HEK293 (cell line): ENCODE results near the gene HEPHL1.

ENCODE experiments used
- CTCF ChIA-PET: fragments of 350-600 bp; formaldehyde crosslinking; extraction: SDS; loops from one replicate; lab custom pipeline; 2021; ENCODE audit warnings: antibody characterized with exemption; lab: Yijun Ruan, JAX
- POLR2A ChIA-PET: fragments of 300-600 bp; formaldehyde crosslinking; extraction: SDS; loops from one replicate; lab custom pipeline; 2020; ENCODE audit warnings: antibody characterized with exemption, inconsistent platforms; lab: Yijun Ruan, JAX
- H3K27ac ChIP-seq: fragments of 200-500 bp; sonication (Bioruptor generic); 2 replicates; pipeline ENCODE4 v1.5.1; 2014; ENCODE audit warnings: low read depth, low read length, control low read depth, inconsistent platforms; ENCODE audit errors: extremely low read depth
- H3K36me3 ChIP-seq, 2 experiments: fragments of 200-500 bp in 1 of 2; sonication (Bioruptor generic) in 1 of 2; 1 replicate in 1 of 2; 2 replicates in 1 of 2; pipeline ENCODE4 v1.5.1; 2014 to 2017; ENCODE audit warnings: inconsistent platforms in 2 of 2, low read length in 2 of 2; ENCODE audit not compliant: control insufficient read depth in 2 of 2, insufficient read depth in 1 of 2
- H3K4me1 ChIP-seq: fragments of 200-500 bp; sonication (Bioruptor generic); 2 replicates; pipeline ENCODE4 v1.5.1; 2014; ENCODE audit warnings: mild to moderate bottlenecking, low read length, inconsistent platforms; ENCODE audit not compliant: control insufficient read depth, insufficient read depth
- H3K4me3 ChIP-seq: 2 replicates; pipeline ENCODE4 v1.5.1; 2011; ENCODE audit warnings: low read depth, mild to moderate bottlenecking, control low read depth, low read length, moderate library complexity
- H3K9me3 ChIP-seq: fragments of 200-500 bp; sonication (Bioruptor generic); 2 replicates; pipeline ENCODE4 v1.5.1; 2014; ENCODE audit warnings: low read depth, low read length, inconsistent platforms; ENCODE audit not compliant: control insufficient read depth, insufficient read depth
- BCL11A ChIP-seq: fragments of 450-650 bp; formaldehyde crosslinking; IDR thresholded peaks from 2 replicates; pipeline ENCODE4 v1.5.1; 2016; ENCODE audit warnings: low read depth, missing biosample characterization, missing genetic modification characterization
- PRDM4 ChIP-seq: fragments of 450-650 bp; formaldehyde crosslinking; IDR thresholded peaks from 2 replicates; pipeline ENCODE4 v1.5.1; 2017; ENCODE audit warnings: missing biosample characterization, missing genetic modification characterization
- ZBTB7A ChIP-seq: fragments of 450-650 bp; formaldehyde crosslinking; IDR thresholded peaks from 2 replicates; pipeline ENCODE4 v1.5.1; 2016; ENCODE audit warnings: low read depth, missing biosample characterization, missing genetic modification characterization
- ZFP37 ChIP-seq: fragments of 450-650 bp; formaldehyde crosslinking; IDR thresholded peaks from 2 replicates; pipeline ENCODE4 v1.5.1; 2016; ENCODE audit warnings: missing biosample characterization, missing genetic modification characterization
- ZIC2 ChIP-seq: fragments of 450-650 bp; formaldehyde crosslinking; IDR thresholded peaks from 2 replicates; pipeline ENCODE4 v1.5.1; 2016; ENCODE audit warnings: missing biosample characterization, missing genetic modification characterization
- ZNF138 ChIP-seq: fragments of 450-650 bp; formaldehyde crosslinking; IDR thresholded peaks from 2 replicates; pipeline ENCODE4 v1.5.1; 2016; ENCODE audit warnings: missing biosample characterization, missing genetic modification characterization, borderline replicate concordance
- ZNF184 ChIP-seq: fragments of 450-650 bp; IDR thresholded peaks from 2 replicates; pipeline ENCODE4 v1.5.1; 2018; ENCODE audit warnings: missing biosample characterization, mild to moderate bottlenecking, missing genetic modification characterization
- ZNF354C ChIP-seq: fragments of 450-650 bp; formaldehyde crosslinking; IDR thresholded peaks from 2 replicates; pipeline ENCODE4 v1.5.1; 2016; ENCODE audit warnings: missing biosample characterization, missing genetic modification characterization, low read depth, borderline replicate concordance
- ZNF394 ChIP-seq: fragments of 450-650 bp; formaldehyde crosslinking; IDR thresholded peaks from 2 replicates; pipeline ENCODE4 v1.5.1; 2016; ENCODE audit warnings: missing biosample characterization, missing genetic modification characterization, mild to moderate bottlenecking, moderate library complexity, borderline replicate concordance
- ZNF404 ChIP-seq: fragments of 450-650 bp; formaldehyde crosslinking; IDR thresholded peaks from 2 replicates; pipeline ENCODE4 v1.5.1; 2017; ENCODE audit warnings: missing biosample characterization, missing genetic modification characterization
- ZNF473 ChIP-seq: fragments of 450-650 bp; formaldehyde crosslinking; IDR thresholded peaks from 2 replicates; pipeline ENCODE4 v1.5.1; 2017; ENCODE audit warnings: missing biosample characterization, missing genetic modification characterization
- ZNF513 ChIP-seq: fragments of 450-650 bp; IDR thresholded peaks from 2 replicates; pipeline ENCODE4 v1.5.1; 2018; ENCODE audit warnings: missing biosample characterization, missing genetic modification characterization
- ZNF585B ChIP-seq: fragments of 450-650 bp; formaldehyde crosslinking; IDR thresholded peaks from 2 replicates; pipeline ENCODE4 v1.5.1; 2016; ENCODE audit warnings: missing biosample characterization, missing genetic modification characterization
- ZNF600 ChIP-seq: fragments of 450-650 bp; formaldehyde crosslinking; IDR thresholded peaks from 2 replicates; pipeline ENCODE4 v1.5.1; 2016; ENCODE audit warnings: missing biosample characterization, missing genetic modification characterization
- ZNF639 ChIP-seq: fragments of 450-650 bp; formaldehyde crosslinking; IDR thresholded peaks from 2 replicates; pipeline ENCODE4 v1.5.1; 2016; ENCODE audit warnings: missing biosample characterization, missing genetic modification characterization
- ZNF645 ChIP-seq: fragments of 450-650 bp; formaldehyde crosslinking; IDR thresholded peaks from 2 replicates; pipeline ENCODE4; 2016; ENCODE audit warnings: missing biosample characterization, missing genetic modification characterization
- ZNF670 ChIP-seq: fragments of 450-650 bp; formaldehyde crosslinking; IDR thresholded peaks from 2 replicates; pipeline ENCODE4 v1.5.1; 2016; ENCODE audit warnings: missing biosample characterization, missing genetic modification characterization, low read depth
- ZNF830 ChIP-seq: fragments of 450-650 bp; IDR thresholded peaks from 2 replicates; pipeline ENCODE4 v1.5.0; 2018; ENCODE audit warnings: missing biosample characterization, missing genetic modification characterization, low read depth, mild to moderate bottlenecking, moderate library complexity
- ZSCAN18 ChIP-seq: fragments of 450-650 bp; formaldehyde crosslinking; IDR thresholded peaks from 2 replicates; pipeline ENCODE4 v1.5.1; 2016; ENCODE audit warnings: missing biosample characterization, missing genetic modification characterization

HEPHL1 gene

GRCh38 chr11:94048032-94048709 is 27.0 kb downstream of the HEPHL1 start (continued):
- TF ChIP-seq ZNF513 (tag by site-specific recombination) (no peak), ZIC2 (no peak), ZNF585B (tag by site-specific recombination) (no peak), ZNF138 (tag by site-specific recombination) (no peak), ZBTB7A (tag by site-specific recombination) (no peak)

GRCh38 chr11:94049351-94049750 is 28.2 kb downstream of the HEPHL1 start:
- CTCF ChIA-PET: no interaction called here
- H3K4me1 ChIP-seq: no peaks in the 10 kb centered on the region
- no peak overlapping the region for H3K27ac ChIP-seq
- no peak for TF ChIP-seq ZNF394 (tag by site-specific recombination)
- TF ChIP-seq ZFP37 (tag by site-specific recombination): no peak
- no peak for TF ChIP-seq ZNF600 (tag by site-specific recombination)
- no peak for TF ChIP-seq ZIC2
- TF ChIP-seq ZNF404 (tag by site-specific recombination): no peak
- TF ChIP-seq BCL11A (tag by site-specific recombination): no peak
- TF ChIP-seq ZNF354C (tag by site-specific recombination): no peak
- no peak for TF ChIP-seq ZNF184 (tag by site-specific recombination)
- no peak for TF ChIP-seq PRDM4
- no peak for TF ChIP-seq ZNF670
- TF ChIP-seq ZNF645 (tag by site-specific recombination): no peak
- no peak for TF ChIP-seq ZNF473 (tag by site-specific recombination)
- no peak for TF ChIP-seq ZNF639 (tag by site-specific recombination)
- TF ChIP-seq ZNF830: no peak
- TF ChIP-seq ZSCAN18 (tag by site-specific recombination): no peak
- H3K36me3 ChIP-seq: no peaks in the 10 kb centered on the region
- H3K9me3 ChIP-seq: no peaks in the 10 kb centered on the region
- POLR2A ChIA-PET: no interaction called here
- H3K4me3 ChIP-seq: no peak overlapping the region
